Measurements from ENCODE around the gene MRPS22. TPM values are rescaled to one million over a fixed set of nuclear protein-coding genes. Genes with fewer than 3 reads are reported as not detected.
"Not testable (repeated sequence)": the region's sequence is repeated elsewhere in the genome, so short reads cannot be mapped to it uniquely, and the experiment has no call there.

MRPS22 gene
- total RNA-seq, 1 experiment from 2014 or later, result 147 TPM

GRCh38 chr3:139325551-139325950 is 18.3 kb upstream of the MRPS22 start:
- Histone ChIP-seq H3K36me3 (no peaks in the 10 kb centered on the region), H3K9me3 (no peaks in the 10 kb centered on the region), H3K4me3 (no peak overlapping the region), H3K27me3 (no peaks in the 10 kb centered on the region)
- no peak for DNase-seq

DNA sequence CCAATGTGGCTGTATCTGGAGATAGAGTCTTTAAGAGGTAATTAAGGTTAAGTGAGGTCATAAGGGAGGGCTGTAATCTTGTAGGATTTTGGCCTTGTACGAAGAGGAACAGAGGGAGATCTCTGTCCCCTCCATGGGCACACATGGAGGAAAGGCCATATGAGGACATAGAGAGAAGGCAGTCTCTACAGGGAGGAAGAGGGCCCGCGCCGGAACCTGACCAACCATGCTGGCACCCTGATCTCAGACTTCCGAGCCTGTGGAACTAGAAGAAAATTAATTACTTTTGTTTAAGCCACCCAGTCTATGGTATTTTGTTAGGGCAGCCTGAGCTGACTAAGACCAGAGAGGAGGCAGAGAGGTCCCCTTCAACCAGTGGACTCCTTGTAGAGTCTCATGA is 17.7 kb upstream of the MRPS22 start:
- no peaks in the 10 kb centered on the region for H3K27me3 ChIP-seq
- H3K36me3 ChIP-seq, result no peaks in the 10 kb centered on the region
- no peak overlapping the region for H3K4me3 ChIP-seq
- H3K9me3 ChIP-seq, result no peaks in the 10 kb centered on the region
- no peak for DNase-seq

DNA sequence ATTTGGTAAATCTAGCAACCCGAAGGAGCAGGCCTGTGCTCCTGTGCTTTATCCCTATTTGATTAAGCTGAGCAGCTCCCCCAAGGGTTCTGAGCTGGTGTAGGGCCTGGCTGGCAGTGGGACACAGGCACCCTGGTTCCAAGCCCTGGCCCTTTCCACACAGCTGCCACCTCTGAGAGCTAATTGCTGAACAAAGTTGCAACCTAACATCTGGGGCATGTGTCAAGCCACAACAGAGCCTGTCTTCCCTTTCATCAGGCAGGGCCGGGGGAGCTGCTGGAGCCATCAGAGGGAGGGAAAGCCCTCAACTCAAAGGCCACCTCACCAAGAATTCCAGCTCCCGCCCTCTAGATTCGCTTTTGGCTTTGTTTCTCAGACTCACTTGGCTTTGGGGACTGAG is 17.1 kb upstream of the MRPS22 start:
- no peak for DNase-seq
- Histone ChIP-seq H3K9me3 (no peaks in the 10 kb centered on the region), H3K36me3 (no peaks in the 10 kb centered on the region), H3K27me3 (no peaks in the 10 kb centered on the region), H3K4me3 (no peak overlapping the region)

- no peak for DNase-seq
- Histone ChIP-seq H3K9me3 (no peaks in the 10 kb centered on the region), H3K36me3 (no peaks in the 10 kb centered on the region), H3K4me3 (no peak overlapping the region), H3K27me3 (no peaks in the 10 kb centered on the region)
Observed at GRCh38 chr3:139327231-139327630, 16.6 kb upstream of the MRPS22 start.

GRCh38 chr3:139327861-139328260 is 16.0 kb upstream of the MRPS22 start:
- H3K36me3 ChIP-seq, result no peaks in the 10 kb centered on the region
- DNase-seq, result no peak
- H3K9me3 ChIP-seq, result no peaks in the 10 kb centered on the region
- H3K4me3 ChIP-seq, result no peak overlapping the region
- H3K27me3 ChIP-seq, result no peaks in the 10 kb centered on the region

- Histone ChIP-seq H3K9me3 (no peaks in the 10 kb centered on the region), H3K27me3 (no peaks in the 10 kb centered on the region), H3K36me3 (no peaks in the 10 kb centered on the region), H3K4me3 (no peak overlapping the region)
- DNase-seq, result no peak
Observed at GRCh38 chr3:139328356-139328755, 15.5 kb upstream of the MRPS22 start.

DNA sequence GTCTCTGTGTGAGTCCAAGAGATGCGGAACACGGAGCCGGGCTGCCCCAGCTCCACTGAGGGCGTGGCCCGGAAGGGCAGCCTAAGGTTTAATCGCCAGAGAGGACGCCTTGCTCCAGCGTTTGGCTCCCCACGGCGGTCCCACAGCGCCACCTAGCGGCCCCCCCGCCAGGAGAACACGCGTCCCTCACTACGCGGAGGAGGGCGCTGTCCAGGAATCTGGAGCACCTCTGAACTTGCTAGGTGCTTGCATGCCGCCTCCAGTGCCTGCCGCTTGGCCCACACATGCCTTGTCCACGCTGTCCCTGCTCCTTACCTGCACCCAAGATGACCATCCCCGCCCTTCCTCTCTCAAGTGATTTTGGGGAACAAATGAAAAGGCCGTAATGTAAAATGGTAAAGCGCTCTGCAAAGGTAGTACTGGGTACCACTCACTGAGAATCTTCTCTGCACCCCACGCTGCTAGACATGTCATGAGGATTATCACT is 14.4 kb upstream of the MRPS22 start:
- H3K36me3 ChIP-seq, result no peaks in the 10 kb centered on the region
- DNase-seq, result peak; percentile 90
- no peaks in the 10 kb centered on the region for H3K9me3 ChIP-seq
- no peaks in the 10 kb centered on the region for H3K27me3 ChIP-seq
- no peak overlapping the region for H3K4me3 ChIP-seq

GRCh38 chr3:139332092-139332491 is 11.7 kb upstream of the MRPS22 start:
- no peak overlapping the region for H3K4me3 ChIP-seq
- H3K9me3 ChIP-seq, result no peaks in the 10 kb centered on the region
- H3K27me3 ChIP-seq, result no peaks in the 10 kb centered on the region
- no peaks in the 10 kb centered on the region for H3K36me3 ChIP-seq
- DNase-seq, result no peak

DNA sequence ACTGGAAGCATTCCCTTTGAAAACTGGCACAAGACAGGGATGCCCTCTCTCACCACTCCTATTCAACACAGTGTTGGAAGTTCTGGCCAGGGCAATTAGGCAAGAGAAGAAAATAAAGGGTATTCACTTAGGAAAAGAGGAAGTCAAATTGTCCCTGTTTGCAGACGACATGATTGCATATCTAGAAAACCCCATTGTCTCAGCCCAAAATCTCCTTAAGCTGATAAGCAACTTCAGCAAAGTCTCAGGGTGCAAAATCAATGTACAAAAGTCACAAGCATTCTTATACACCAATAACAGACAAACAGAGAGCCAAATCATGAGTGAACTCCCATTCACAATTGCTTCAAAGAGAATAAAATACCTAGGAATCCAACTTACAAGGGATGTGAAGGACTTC is 9.1 kb upstream of the MRPS22 start:
- not testable (repeated sequence) for DNase-seq, H3K36me3 ChIP-seq, H3K9me3 ChIP-seq, H3K4me3 ChIP-seq, H3K27me3 ChIP-seq

DNA sequence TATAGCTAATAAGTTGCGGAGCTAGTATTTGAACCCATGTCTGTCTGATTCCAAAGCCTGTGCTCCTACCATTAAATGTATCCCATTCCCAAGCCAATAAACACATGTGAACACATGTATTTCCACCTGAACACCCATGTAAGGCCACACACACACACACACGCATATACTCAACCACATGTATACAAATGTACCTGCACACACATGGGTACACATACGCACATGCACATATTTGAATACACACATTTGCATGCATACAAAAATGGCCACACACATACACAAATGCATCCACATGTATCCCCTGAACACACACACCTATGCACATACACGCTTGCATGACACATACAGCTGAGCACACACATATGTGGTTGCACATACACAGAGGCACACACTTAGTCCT is 5.4 kb upstream of the MRPS22 start:
- H3K36me3 ChIP-seq, result no peaks in the 10 kb centered on the region
- H3K4me3 ChIP-seq, result no peak overlapping the region
- no peak for DNase-seq
- H3K27me3 ChIP-seq, result no peaks in the 10 kb centered on the region
- H3K9me3 ChIP-seq, result no peaks in the 10 kb centered on the region

DNA sequence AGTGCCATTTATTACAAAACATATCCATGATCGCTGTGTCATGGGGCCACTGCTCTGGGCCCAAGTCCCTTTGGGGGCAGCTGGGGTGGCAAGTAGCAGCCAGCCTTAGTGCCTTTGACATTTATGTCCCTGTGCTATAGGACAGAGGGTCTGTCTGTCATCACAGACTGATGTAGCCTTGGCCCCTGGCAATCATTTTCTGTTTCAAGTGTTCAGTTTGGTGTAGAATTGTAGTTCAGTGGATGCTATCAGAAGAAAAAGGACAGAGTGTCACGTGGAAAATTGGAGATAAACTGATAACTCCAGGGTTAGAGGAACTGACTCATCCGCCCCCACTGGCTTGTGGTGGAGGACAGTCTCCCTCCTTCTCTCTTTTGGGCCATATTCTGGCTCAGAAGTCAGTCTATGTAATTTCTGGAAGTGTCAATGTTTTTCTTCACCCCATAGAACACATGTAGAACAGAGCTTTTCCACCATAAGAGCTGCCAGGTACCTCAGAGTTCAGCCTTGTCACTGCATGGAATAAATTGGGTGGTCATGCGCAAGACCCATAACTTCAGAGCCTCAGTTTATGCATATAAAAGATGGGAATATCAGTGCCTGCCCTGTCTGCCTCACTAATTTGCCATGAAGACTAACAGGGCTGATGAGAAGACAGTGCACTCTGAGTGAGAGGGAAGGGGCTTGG is 4.5 kb upstream of the MRPS22 start:
- Histone ChIP-seq H3K27me3 (no peaks in the 10 kb centered on the region), H3K36me3 (no peaks in the 10 kb centered on the region), H3K9me3 (no peaks in the 10 kb centered on the region), H3K4me3 (no peak overlapping the region)
- no peak for DNase-seq

GRCh38 chr3:139340784-139341183 is 3.0 kb upstream of the MRPS22 start:
- Histone ChIP-seq H3K36me3 (no peaks in the 10 kb centered on the region; the same call in 1 of the 2 replicates), H3K27me3 (no peaks in the 10 kb centered on the region), H3K9me3 (no peaks in the 10 kb centered on the region), H3K4me3 (no peak overlapping the region)
- no peak for DNase-seq

GRCh38 chr3:139342054-139342453 is 1.8 kb upstream of the MRPS22 start:
- Histone ChIP-seq H3K27me3 (no peaks in the 10 kb centered on the region), H3K36me3 (peaks cover 9% of the 10 kb centered on the region), H3K9me3 (no peaks in the 10 kb centered on the region), H3K4me3 (no peak overlapping the region)
- no peak for DNase-seq

DNA sequence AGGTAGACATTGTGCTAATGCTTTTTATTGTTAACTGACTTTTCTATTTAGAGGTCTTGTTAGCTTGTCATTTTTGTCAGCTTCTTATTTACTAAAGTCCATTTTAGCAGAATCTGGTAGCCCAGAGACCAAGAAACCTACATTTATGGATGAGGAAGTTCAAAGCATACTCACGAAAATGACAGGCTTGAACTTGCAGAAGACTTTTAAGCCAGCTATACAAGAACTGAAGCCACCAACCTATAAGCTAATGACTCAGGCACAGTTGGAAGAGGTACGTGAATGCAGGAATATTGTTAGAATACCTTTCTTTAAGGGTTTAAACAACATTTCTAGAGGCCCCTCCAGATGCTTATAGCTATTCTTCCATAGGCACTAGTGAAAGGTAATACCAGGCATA is 3.0 kb downstream of the MRPS22 start:
- no peak overlapping the region for H3K4me3 ChIP-seq
- peaks cover 53% of the 10 kb centered on the region for H3K36me3 ChIP-seq
- H3K27me3 ChIP-seq, result no peaks in the 10 kb centered on the region
- H3K9me3 ChIP-seq, result no peaks in the 10 kb centered on the region
- no peak for DNase-seq

GRCh38 chr3:139353920-139354556 is 10.2 kb downstream of the MRPS22 start:
- Histone ChIP-seq H3K36me3 (peaks cover 91% of the 10 kb centered on the region), H3K4me3 (no peak overlapping the region), H3K9me3 (no peaks in the 10 kb centered on the region), H3K27me3 (no peaks in the 10 kb centered on the region)
- peak; percentile 33 for DNase-seq

GRCh38 chr3:139354661-139355060 is 10.8 kb downstream of the MRPS22 start:
- DNase-seq, result no peak
- Histone ChIP-seq H3K4me3 (no peak overlapping the region), H3K27me3 (no peaks in the 10 kb centered on the region), H3K9me3 (no peaks in the 10 kb centered on the region), H3K36me3 (peaks cover 93% of the 10 kb centered on the region)

DNA sequence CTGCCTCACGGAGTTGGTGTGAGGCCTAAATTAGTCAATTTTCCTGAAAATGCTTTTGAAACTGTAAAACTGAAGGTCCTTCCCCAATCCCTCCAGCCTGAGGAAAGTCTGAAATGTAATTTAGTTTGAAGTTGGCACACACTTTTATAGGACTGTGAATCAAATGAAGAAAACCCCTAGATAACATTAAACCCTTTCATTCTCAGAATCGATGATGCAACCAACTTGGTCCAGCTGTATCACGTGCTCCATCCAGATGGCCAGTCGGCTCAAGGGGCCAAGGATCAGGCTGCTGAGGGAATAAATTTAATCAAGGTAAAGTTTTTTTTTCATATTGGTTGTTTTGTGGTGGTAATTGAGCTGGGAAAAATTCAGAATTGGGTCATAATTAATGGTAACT is 11.7 kb downstream of the MRPS22 start:
- Histone ChIP-seq H3K36me3 (peaks cover 90% of the 10 kb centered on the region), H3K27me3 (no peaks in the 10 kb centered on the region), H3K4me3 (no peak overlapping the region), H3K9me3 (no peaks in the 10 kb centered on the region)
- DNase-seq, result no peak

DNA sequence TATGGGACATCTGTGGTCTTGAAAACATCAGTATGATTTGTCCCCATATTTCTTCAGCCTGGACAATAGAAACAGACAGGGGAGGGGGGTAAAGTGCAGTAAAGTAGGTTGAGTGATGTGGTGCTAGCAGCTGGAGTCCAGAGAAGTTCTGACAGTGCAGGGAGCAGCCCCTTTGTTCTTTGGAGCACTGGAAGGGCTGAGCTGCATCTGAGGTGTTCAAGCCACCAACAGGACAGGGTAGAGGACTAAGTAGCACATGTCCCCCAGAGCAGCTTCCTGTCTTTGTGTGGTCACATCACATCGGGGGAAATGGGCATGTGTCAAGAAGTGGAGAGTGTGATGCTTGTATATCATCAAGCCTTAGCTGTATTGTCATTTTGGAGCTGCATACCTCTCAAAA is 12.1 kb downstream of the MRPS22 start:
- H3K36me3 ChIP-seq, result peaks cover 90% of the 10 kb centered on the region

More for the DNA sequence above, 12.1 kb downstream of the MRPS22 start:
- Histone ChIP-seq H3K27me3 (no peaks in the 10 kb centered on the region), H3K9me3 (no peaks in the 10 kb centered on the region), H3K4me3 (no peak overlapping the region)
- no peak for DNase-seq
